MCF 10A (cell line): ENCODE results near the gene CPNE5. TPM values are rescaled to one million over a fixed set of nuclear protein-coding genes. Genes with fewer than 3 reads are reported as not detected.

Experiments
- BruUV-seq: library from RNA; stranded (reverse); fragments of 400-500 nt; replicated peaks from 2 replicates; lab custom pipeline; 2021; lab: Mats Ljungman, UMichigan
- CTCF ChIA-PET: fragments of 300-600 bp; sonication (Branson Sonifier 250); formaldehyde crosslinking; extraction: SDS; loops from one replicate; lab custom pipeline; 2021; ENCODE audit warnings: antibody characterized with exemption, inconsistent platforms; lab: Yijun Ruan, JAX
- POLR2A ChIA-PET: fragments of 300-600, 350-650 bp; sonication (Branson Sonifier 250); formaldehyde crosslinking; extraction: SDS; loops from one replicate; lab custom pipeline; 2020; ENCODE audit warnings: antibody characterized with exemption, inconsistent platforms; lab: Yijun Ruan, JAX
- DNase-seq: peaks from one replicate; pipeline ENCODE4 v3.0.0-alpha.2; 2018; ENCODE audit not compliant: unreplicated experiment
- H3K27ac Mint-ChIP-seq: one replicate; pipeline ENCODE4 v1.8.0; 2022; ENCODE audit warnings: mild to moderate bottlenecking, low read depth, mixed read lengths; ENCODE audit not compliant: unreplicated experiment
- H3K27me3 Mint-ChIP-seq: one replicate; pipeline ENCODE4 v1.8.0; 2022; ENCODE audit warnings: mixed read lengths; ENCODE audit not compliant: insufficient read depth, unreplicated experiment
- H3K36me3 Mint-ChIP-seq: one replicate; pipeline ENCODE4 v1.8.0; 2022; ENCODE audit warnings: mild to moderate bottlenecking, moderate library complexity, mixed read lengths; ENCODE audit not compliant: insufficient read depth, unreplicated experiment
- H3K4me1 Mint-ChIP-seq: one replicate; pipeline ENCODE4 v1.8.0; 2022; ENCODE audit warnings: mixed read lengths; ENCODE audit not compliant: insufficient read depth, unreplicated experiment
- H3K4me3 Mint-ChIP-seq: one replicate; pipeline ENCODE4 v1.8.0; 2022; ENCODE audit warnings: mild to moderate bottlenecking, moderate library complexity, mixed read lengths; ENCODE audit not compliant: unreplicated experiment
- H3K9me3 Mint-ChIP-seq: one replicate; pipeline ENCODE4 v1.8.0; 2022; ENCODE audit warnings: mixed read lengths; ENCODE audit not compliant: unreplicated experiment
- CTCF ChIP-seq: fragments of 200-600 bp; IDR thresholded peaks from one replicate; pipeline ENCODE4 v1.8.0; 2022; ENCODE audit warnings: antibody characterized with exemption, mild to moderate bottlenecking; ENCODE audit not compliant: unreplicated experiment
- intact Hi-C: fragments of 100-400 bp; cut with micrococcal nuclease; formaldehyde crosslinking; loops from 2 replicates; pipeline ENCODE4 v1.14.1; 2022
- total RNA-seq: library from RNA; stranded (reverse); gene quantifications from 2 replicates; pipeline ENCODE4 v1.2.3, GENCODE V29; 2022

The CPNE5 gene
- total RNA-seq, 1 experiment from 2014 or later = not detected

GRCh38 chr6:36871686-36872085 is 32.4 kb upstream of the CPNE5 start:
- peak overlapping the region; percentile 16 for H3K27ac Mint-ChIP-seq
- no peak for TF ChIP-seq CTCF
- CTCF ChIA-PET = interaction anchor here (0.7 to 3.5 kb wide), 3 partner anchors 13 to 1407 kb away, joined by 3 to 25 read pairs (median 5); partner anchors contain the start of gene C6orf89
- no peaks in the 10 kb centered on the region for H3K9me3 Mint-ChIP-seq
- DNase-seq = no peak
- no TSS peak for BruUV-seq
- peaks cover 38% of the 10 kb centered on the region for H3K36me3 Mint-ChIP-seq
- peaks cover 14% of the 10 kb centered on the region for H3K4me1 Mint-ChIP-seq
- POLR2A ChIA-PET = interaction anchor here (0.6 to 4.5 kb wide), 2 partner anchors 8 to 197 kb away, joined by 3 to 26 read pairs; no protein-coding TSS in a partner anchor
- no peaks in the 10 kb centered on the region for H3K27me3 Mint-ChIP-seq
- intact Hi-C loops = no loop called here
- no peak overlapping the region for H3K4me3 Mint-ChIP-seq

DNA sequence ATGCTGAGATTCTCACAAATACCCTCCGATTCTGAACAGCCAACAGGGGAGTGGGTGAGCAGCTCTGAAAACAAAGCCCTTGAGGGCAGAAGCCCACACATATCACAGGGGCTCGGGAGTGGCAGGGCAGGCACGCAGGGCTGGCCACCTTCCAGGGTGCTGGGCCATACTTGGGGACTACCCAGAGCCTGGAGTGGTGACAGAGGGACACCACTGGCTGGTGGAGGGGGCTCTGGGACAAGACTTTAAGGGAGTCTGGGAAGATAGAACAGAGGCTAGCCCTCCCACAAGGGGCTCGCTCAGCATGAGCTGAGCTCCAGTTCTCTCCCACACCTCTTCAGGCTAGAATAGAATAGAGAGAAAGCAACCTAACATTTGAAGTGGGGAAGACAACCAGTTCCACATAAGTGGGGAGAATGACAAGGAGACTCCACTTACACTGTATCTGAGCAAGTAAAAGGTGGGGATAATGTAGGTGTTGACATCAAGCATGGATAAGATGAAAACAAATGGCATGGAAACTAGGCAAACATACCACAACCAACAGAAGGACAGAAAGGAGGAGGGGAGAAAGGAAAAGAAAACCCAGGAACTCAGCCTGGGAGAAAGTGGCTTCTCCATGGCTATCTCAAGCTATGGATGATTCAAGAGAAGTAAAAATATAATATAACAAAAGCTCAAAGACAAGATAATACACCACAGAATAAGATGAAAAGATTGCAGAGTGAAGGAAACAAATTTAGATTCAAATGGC is 28.4 kb upstream of the CPNE5 start:
- CTCF ChIA-PET = interaction anchor here (0.6 to 1.5 kb wide), 3 partner anchors 11 to 267 kb away, joined by 3 to 5 read pairs (median 3); partner anchors contain the start of gene C6orf89
- Mint-ChIP-seq H3K4me3 (no peak overlapping the region), H3K4me1 (peaks cover 16% of the 10 kb centered on the region), H3K9me3 (no peaks in the 10 kb centered on the region), H3K27ac (peak overlapping the region; percentile 16), H3K27me3 (no peaks in the 10 kb centered on the region), H3K36me3 (peaks cover 57% of the 10 kb centered on the region)
- POLR2A ChIA-PET = interaction anchor here (0.6 to 1.3 kb wide), 2 partner anchors 18 to 31 kb away, joined by 3 read pairs; no protein-coding TSS in a partner anchor
- no peak for TF ChIP-seq CTCF
- no TSS peak for BruUV-seq
- intact Hi-C loops = no loop called here
- no peak for DNase-seq

GRCh38 chr6:36865835-36866234 is 26.6 kb upstream of the CPNE5 start:
- Mint-ChIP-seq H3K27ac (peak overlapping the region; percentile 79), H3K27me3 (no peaks in the 10 kb centered on the region), H3K4me1 (peaks cover 23% of the 10 kb centered on the region), H3K9me3 (no peaks in the 10 kb centered on the region), H3K36me3 (peaks cover 60% of the 10 kb centered on the region), H3K4me3 (no peak overlapping the region)
- no peak for DNase-seq
- BruUV-seq = no TSS peak
- intact Hi-C loops = no loop called here
- CTCF ChIA-PET = interaction anchor here (0.6 to 0.9 kb wide), 2 partner anchors 19 to 20 kb away, joined by 3 read pairs; partner anchors contain the start of gene C6orf89
- POLR2A ChIA-PET = interaction anchor here (0.6 to 1.1 kb wide), 2 partner anchors 9 to 320 kb away, joined by 3 to 4 read pairs; partner anchors contain the start of gene PPIL1
- TF ChIP-seq CTCF = no peak
